Measurements from ENCODE around the gene SPATC1L. TPM values are rescaled to one million over a fixed set of nuclear protein-coding genes. Genes with fewer than 3 reads are reported as not detected.

Gene SPATC1L
- total and polyA plus RNA-seq, 4 donors: 4.8 to 32.3 (median 13.0) TPM

GRCh38 chr21:46216132-46216747, 32.0 kb upstream of the SPATC1L start:
- Histone ChIP-seq H3K27me3 (ENCODE audit: control insufficient read depth, insufficient read depth, low read length) (no peaks in the 10 kb centered on the region), H3K9me3 (ENCODE audit: control insufficient read depth, insufficient read depth, low read length) (no peaks in the 10 kb centered on the region), H3K4me3 (ENCODE audit: low read depth, low read length) (no peak overlapping the region), H3K36me3 (ENCODE audit: control insufficient read depth, insufficient read depth, low read length) (peaks cover 98% of the 10 kb centered on the region), H3K27ac (ENCODE audit: low read depth, low read length) (no peak overlapping the region), H3K4me1 (ENCODE audit: control insufficient read depth, insufficient read depth, low read length) (peaks cover 20% of the 10 kb centered on the region)
- DNase-seq (ENCODE audit: low read depth in 4 of 6, low spot score in 6 of 6): no peak
- whole genome bisulfite sequencing (ENCODE audit: insufficient coverage): 96% methylated on average over 16 of the region's 16 CpGs

GRCh38 chr21:46215436-46216131, 31.3 kb upstream of the SPATC1L start:
- peaks cover 16% of the 10 kb centered on the region for H3K4me1 ChIP-seq (ENCODE audit: control insufficient read depth, insufficient read depth, low read length)
- no peak overlapping the region for H3K4me3 ChIP-seq (ENCODE audit: low read depth, low read length)
- DNase-seq (ENCODE audit: low read depth in 4 of 6, low spot score in 6 of 6): no peak
- H3K27me3 ChIP-seq (ENCODE audit: control insufficient read depth, insufficient read depth, low read length): no peaks in the 10 kb centered on the region
- H3K27ac ChIP-seq (ENCODE audit: low read depth, low read length): no peak overlapping the region
- H3K36me3 ChIP-seq (ENCODE audit: control insufficient read depth, insufficient read depth, low read length): peaks cover 98% of the 10 kb centered on the region
- no peaks in the 10 kb centered on the region for H3K9me3 ChIP-seq (ENCODE audit: control insufficient read depth, insufficient read depth, low read length)
- 96% methylated on average over 20 of the region's 20 CpGs for WGBS (ENCODE audit: insufficient coverage)

- 95% methylated on average over 25 of the region's 27 CpGs for WGBS (ENCODE audit: insufficient coverage)
Observed at GRCh38 chr21:46214478-46215340, 30.4 kb upstream of the SPATC1L start.

GRCh38 chr21:46213620-46214286, 29.5 kb upstream of the SPATC1L start:
- Histone ChIP-seq H3K27ac (ENCODE audit: low read depth, low read length) (no peak overlapping the region), H3K4me3 (ENCODE audit: low read depth, low read length) (no peak overlapping the region)

More at GRCh38 chr21:46214478-46215340, 30.4 kb upstream of the SPATC1L start:
- Histone ChIP-seq H3K4me1 (ENCODE audit: control insufficient read depth, insufficient read depth, low read length) (peaks cover 7% of the 10 kb centered on the region), H3K27me3 (ENCODE audit: control insufficient read depth, insufficient read depth, low read length) (no peaks in the 10 kb centered on the region), H3K9me3 (ENCODE audit: control insufficient read depth, insufficient read depth, low read length) (no peaks in the 10 kb centered on the region), H3K36me3 (ENCODE audit: control insufficient read depth, insufficient read depth, low read length) (peaks cover 98% of the 10 kb centered on the region), H3K27ac (ENCODE audit: low read depth, low read length) (no peak overlapping the region), H3K4me3 (ENCODE audit: low read depth, low read length) (no peak overlapping the region)
- no peak for DNase-seq (ENCODE audit: low read depth in 4 of 6, low spot score in 6 of 6)

GRCh38 chr21:46212721-46213484, 28.6 kb upstream of the SPATC1L start:
- H3K4me3 ChIP-seq (ENCODE audit: low read depth, low read length): no peak overlapping the region
- H3K36me3 ChIP-seq (ENCODE audit: control insufficient read depth, insufficient read depth, low read length): peaks cover 98% of the 10 kb centered on the region
- H3K4me1 ChIP-seq (ENCODE audit: control insufficient read depth, insufficient read depth, low read length): peaks cover 2% of the 10 kb centered on the region
- WGBS (ENCODE audit: insufficient coverage): 88% methylated on average over 18 of the region's 18 CpGs
- H3K27ac ChIP-seq (ENCODE audit: low read depth, low read length): no peak overlapping the region
- no peaks in the 10 kb centered on the region for H3K9me3 ChIP-seq (ENCODE audit: control insufficient read depth, insufficient read depth, low read length)
- DNase-seq (ENCODE audit: low read depth in 4 of 6, low spot score in 6 of 6): no peak
- no peaks in the 10 kb centered on the region for H3K27me3 ChIP-seq (ENCODE audit: control insufficient read depth, insufficient read depth, low read length)

More at GRCh38 chr21:46213620-46214286, 29.5 kb upstream of the SPATC1L start:
- H3K36me3 ChIP-seq (ENCODE audit: control insufficient read depth, insufficient read depth, low read length): peaks cover 98% of the 10 kb centered on the region
- no peaks in the 10 kb centered on the region for H3K9me3 ChIP-seq (ENCODE audit: control insufficient read depth, insufficient read depth, low read length)
- no peaks in the 10 kb centered on the region for H3K27me3 ChIP-seq (ENCODE audit: control insufficient read depth, insufficient read depth, low read length)
- 79% methylated on average over 15 of the region's 15 CpGs for WGBS (ENCODE audit: insufficient coverage)
- no peak for DNase-seq (ENCODE audit: low read depth in 4 of 6, low spot score in 6 of 6)
- peaks cover 2% of the 10 kb centered on the region for H3K4me1 ChIP-seq (ENCODE audit: control insufficient read depth, insufficient read depth, low read length)

- H3K27me3 ChIP-seq (ENCODE audit: control insufficient read depth, insufficient read depth, low read length): no peaks in the 10 kb centered on the region
- no peak overlapping the region for H3K27ac ChIP-seq (ENCODE audit: low read depth, low read length)
- peaks cover 98% of the 10 kb centered on the region for H3K36me3 ChIP-seq (ENCODE audit: control insufficient read depth, insufficient read depth, low read length)
- no peak overlapping the region for H3K4me3 ChIP-seq (ENCODE audit: low read depth, low read length)
- H3K4me1 ChIP-seq (ENCODE audit: control insufficient read depth, insufficient read depth, low read length): peaks cover 2% of the 10 kb centered on the region
- WGBS (ENCODE audit: insufficient coverage): 93% methylated on average over 15 of the region's 23 CpGs
- no peak for DNase-seq (ENCODE audit: low read depth in 4 of 6, low spot score in 6 of 6)
- no peaks in the 10 kb centered on the region for H3K9me3 ChIP-seq (ENCODE audit: control insufficient read depth, insufficient read depth, low read length)
Observed at GRCh38 chr21:46211786-46212720, 27.8 kb upstream of the SPATC1L start.

GRCh38 chr21:46211376-46211775, 27.1 kb upstream of the SPATC1L start:
- Histone ChIP-seq H3K4me3 (ENCODE audit: low read depth, low read length) (no peak overlapping the region), H3K4me1 (ENCODE audit: control insufficient read depth, insufficient read depth, low read length) (peaks cover 2% of the 10 kb centered on the region), H3K27ac (ENCODE audit: low read depth, low read length) (no peak overlapping the region), H3K27me3 (ENCODE audit: control insufficient read depth, insufficient read depth, low read length) (no peaks in the 10 kb centered on the region), H3K9me3 (ENCODE audit: control insufficient read depth, insufficient read depth, low read length) (no peaks in the 10 kb centered on the region), H3K36me3 (ENCODE audit: control insufficient read depth, insufficient read depth, low read length) (peaks cover 98% of the 10 kb centered on the region)
- whole genome bisulfite sequencing (ENCODE audit: insufficient coverage): 88% methylated on average over 7 of the region's 7 CpGs
- DNase-seq (ENCODE audit: low read depth in 4 of 6, low spot score in 6 of 6): no peak

GRCh38 chr21:46210378-46211136, 26.3 kb upstream of the SPATC1L start:
- H3K27ac ChIP-seq (ENCODE audit: low read depth, low read length): no peak overlapping the region
- H3K4me3 ChIP-seq (ENCODE audit: low read depth, low read length): no peak overlapping the region
- WGBS (ENCODE audit: insufficient coverage): 91% methylated on average over 16 of the region's 16 CpGs
- peaks cover 2% of the 10 kb centered on the region for H3K4me1 ChIP-seq (ENCODE audit: control insufficient read depth, insufficient read depth, low read length)
- no peaks in the 10 kb centered on the region for H3K9me3 ChIP-seq (ENCODE audit: control insufficient read depth, insufficient read depth, low read length)
- DNase-seq (ENCODE audit: low read depth in 4 of 6, low spot score in 6 of 6): no peak
- peaks cover 98% of the 10 kb centered on the region for H3K36me3 ChIP-seq (ENCODE audit: control insufficient read depth, insufficient read depth, low read length)
- H3K27me3 ChIP-seq (ENCODE audit: control insufficient read depth, insufficient read depth, low read length): no peaks in the 10 kb centered on the region
